K562 (cell line): ENCODE measurements around the gene DSG3.

ENCODE experiments used
- ARNT ChIP-seq, 2 experiments: fragments of 450-650 bp; IDR thresholded peaks; 2 replicates each; pipeline ENCODE4 v1.6.1; 2016; ENCODE audit warnings: mild to moderate bottlenecking in 1 of 2
- CREB1 ChIP-seq, 2 experiments: sonication (generic) in 1 of 2; formaldehyde crosslinking in 1 of 2; IDR thresholded peaks; 2 replicates each; pipeline versions ENCODE4 v1.6.1 to v1.8.0; 2012 to 2022; ENCODE audit warnings: inconsistent platforms in 1 of 2, mild to moderate bottlenecking in 1 of 2, missing genetic modification reagents in 1 of 2, moderate library complexity in 1 of 2
- EZH2 ChIP-seq: IDR thresholded peaks from 2 replicates; pipeline ENCODE4 v1.6.1; 2012; ENCODE audit warnings: low read depth, mild to moderate bottlenecking, inconsistent platforms, low read length, borderline replicate concordance
- FUS ChIP-seq: fragments of 200-400 bp; formaldehyde crosslinking; optimal IDR thresholded peaks from 2 replicates; pipeline ENCODE3; 2017; ENCODE audit warnings: low read depth, low read length
- MYC ChIP-seq, 2 experiments: fragments of 250-450 bp in 1 of 2; sonication (Bioruptor Pico) in 1 of 2; IDR thresholded peaks; 2 replicates each; pipeline versions ENCODE4 v1.5.1 to v1.6.1; 2012 to 2021; ENCODE audit warnings: low read depth in 2 of 2, borderline replicate concordance in 1 of 2, improper control_type of control experiment in 1 of 2, low read length in 1 of 2, mild to moderate bottlenecking in 1 of 2, moderate library complexity in 1 of 2
- NR2C2 ChIP-seq, 2 experiments: fragments of 200-800 bp in 1 of 2; sonication (Bioruptor generic) in 1 of 2; sonication (generic) in 1 of 2; formaldehyde crosslinking in 1 of 2; IDR thresholded peaks; 2 replicates each; pipeline versions ENCODE4 v1.6.1 to v1.8.0; 2016 to 2022; ENCODE audit warnings: mild to moderate bottlenecking in 1 of 2, missing compliant biosample characterization in 1 of 2, missing genetic modification characterization in 1 of 2, missing genetic modification reagents in 1 of 2
- POLR2G ChIP-seq: fragments of 200-400 bp; formaldehyde crosslinking; IDR thresholded peaks from 2 replicates; pipeline ENCODE4 v1.6.1; 2017; ENCODE audit warnings: low read depth, mild to moderate bottlenecking, antibody characterized with exemption, low read length, moderate library complexity
- SMC3 ChIP-seq: conservative IDR thresholded peaks from 2 replicates; pipeline ENCODE4 v1.6.1; 2011; ENCODE audit warnings: low read depth, low read length, improper control_type of control experiment; ENCODE audit not compliant: insufficient read depth
- SRF ChIP-seq, 2 experiments: fragments of 250-450, 450-650 bp in 1 of 2; sonication (Bioruptor Pico) in 1 of 2; sonication (generic) in 1 of 2; formaldehyde crosslinking; IDR thresholded peaks; 2 replicates each; pipeline versions ENCODE4 v1.5.0 to v1.5.1; 2020 to 2022; ENCODE audit warnings: mild to moderate bottlenecking in 1 of 2, missing genetic modification reagents in 1 of 2
- ZKSCAN1 ChIP-seq: fragments of 150-350 bp; IDR thresholded peaks from 2 replicates; pipeline ENCODE4 v1.6.1; 2016; ENCODE audit warnings: low read depth, low read length
- ZNF239 ChIP-seq: fragments of 250-450 bp; sonication (Bioruptor Pico); IDR thresholded peaks from 2 replicates; pipeline ENCODE4 v1.4.0; 2020; ENCODE audit warnings: mild to moderate bottlenecking
- TF ChIP-seq, protein P1 (sequence below): fragments of 150-350 bp; IDR thresholded peaks from 2 replicates; pipeline ENCODE4 v1.6.1; 2014; ENCODE audit warnings: low read depth, mild to moderate bottlenecking, low read length, borderline replicate concordance
- TF ChIP-seq, protein P2 (sequence below), 2 experiments: fragments of 450-650 bp in 1 of 2; sonication (generic) in 1 of 2; formaldehyde crosslinking; conservative IDR thresholded peaks; 2 replicates each; pipeline versions ENCODE4 v1.4.0 to v1.8.1; 2020 to 2022; ENCODE audit warnings: mild to moderate bottlenecking in 1 of 2, missing genetic modification reagents in 1 of 2
- TF ChIP-seq, protein P3 (sequence below), 3 experiments: IDR thresholded peaks in 2 of 3; conservative IDR thresholded peaks in 1 of 3; 2 replicates each; pipeline ENCODE4 v1.5.1; 2011 to 2012; ENCODE audit warnings: low read length in 3 of 3, mild to moderate bottlenecking in 3 of 3, control low read depth in 2 of 3, improper control_type of control experiment in 1 of 3, inconsistent platforms in 1 of 3, low read depth in 1 of 3, mixed read lengths in 1 of 3, moderate library complexity in 1 of 3; ENCODE audit not compliant: insufficient read depth in 2 of 3

DNA sequence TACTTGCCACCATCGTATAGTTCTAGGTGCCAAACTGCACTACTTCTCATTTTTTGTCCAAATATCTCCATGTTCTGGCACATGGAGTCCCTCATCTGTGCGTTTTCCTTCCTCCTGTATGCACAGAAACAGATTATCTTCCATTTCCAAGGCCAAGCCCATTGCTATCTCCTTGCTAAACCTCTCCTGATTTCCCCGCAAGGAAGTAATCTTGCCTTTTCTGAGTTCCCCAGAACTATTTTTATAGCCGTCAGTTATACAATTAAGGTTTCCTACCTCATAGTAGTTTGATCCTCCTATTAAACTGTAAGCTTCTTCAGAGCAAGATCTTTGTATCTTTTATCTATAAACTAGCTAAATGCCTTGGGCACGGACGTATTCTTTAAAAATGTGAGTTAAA is 57.6 kb downstream of the DSG3 start:
- TF ChIP-seq, protein P1, sequence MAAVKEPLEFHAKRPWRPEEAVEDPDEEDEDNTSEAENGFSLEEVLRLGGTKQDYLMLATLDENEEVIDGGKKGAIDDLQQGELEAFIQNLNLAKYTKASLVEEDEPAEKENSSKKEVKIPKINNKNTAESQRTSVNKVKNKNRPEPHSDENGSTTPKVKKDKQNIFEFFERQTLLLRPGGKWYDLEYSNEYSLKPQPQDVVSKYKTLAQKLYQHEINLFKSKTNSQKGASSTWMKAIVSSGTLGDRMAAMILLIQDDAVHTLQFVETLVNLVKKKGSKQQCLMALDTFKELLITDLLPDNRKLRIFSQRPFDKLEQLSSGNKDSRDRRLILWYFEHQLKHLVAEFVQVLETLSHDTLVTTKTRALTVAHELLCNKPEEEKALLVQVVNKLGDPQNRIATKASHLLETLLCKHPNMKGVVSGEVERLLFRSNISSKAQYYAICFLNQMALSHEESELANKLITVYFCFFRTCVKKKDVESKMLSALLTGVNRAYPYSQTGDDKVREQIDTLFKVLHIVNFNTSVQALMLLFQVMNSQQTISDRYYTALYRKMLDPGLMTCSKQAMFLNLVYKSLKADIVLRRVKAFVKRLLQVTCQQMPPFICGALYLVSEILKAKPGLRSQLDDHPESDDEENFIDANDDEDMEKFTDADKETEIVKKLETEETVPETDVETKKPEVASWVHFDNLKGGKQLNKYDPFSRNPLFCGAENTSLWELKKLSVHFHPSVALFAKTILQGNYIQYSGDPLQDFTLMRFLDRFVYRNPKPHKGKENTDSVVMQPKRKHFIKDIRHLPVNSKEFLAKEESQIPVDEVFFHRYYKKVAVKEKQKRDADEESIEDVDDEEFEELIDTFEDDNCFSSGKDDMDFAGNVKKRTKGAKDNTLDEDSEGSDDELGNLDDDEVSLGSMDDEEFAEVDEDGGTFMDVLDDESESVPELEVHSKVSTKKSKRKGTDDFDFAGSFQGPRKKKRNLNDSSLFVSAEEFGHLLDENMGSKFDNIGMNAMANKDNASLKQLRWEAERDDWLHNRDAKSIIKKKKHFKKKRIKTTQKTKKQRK, result no peak
- TF ChIP-seq, protein P2, sequence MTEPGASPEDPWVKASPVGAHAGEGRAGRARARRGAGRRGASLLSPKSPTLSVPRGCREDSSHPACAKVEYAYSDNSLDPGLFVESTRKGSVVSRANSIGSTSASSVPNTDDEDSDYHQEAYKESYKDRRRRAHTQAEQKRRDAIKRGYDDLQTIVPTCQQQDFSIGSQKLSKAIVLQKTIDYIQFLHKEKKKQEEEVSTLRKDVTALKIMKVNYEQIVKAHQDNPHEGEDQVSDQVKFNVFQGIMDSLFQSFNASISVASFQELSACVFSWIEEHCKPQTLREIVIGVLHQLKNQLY (CRISPR knock-in tag; conservative IDR thresholded peaks at IDR 0.05), result no peak
- TF ChIP-seq EZH2 (no peak), CREB1 (IDR thresholded peaks at IDR 0.05) (no peak), CREB1 (CRISPR knock-in tag; IDR thresholded peaks at IDR 0.05) (no peak), FUS (no peak), POLR2G (no peak), NR2C2 (CRISPR knock-in tag; IDR thresholded peaks at IDR 0.05) (no peak), NR2C2 (tag; IDR thresholded peaks at IDR 0.05) (no peak), ZNF239 (CRISPR knock-in tag) (no peak), ARNT (IDR thresholded peaks at IDR 0.05) (no peak), MYC (IDR thresholded peaks at IDR 0.05; ENCODE audit: low read depth, low read length) (no peak), MYC (CRISPR knock-in tag; IDR thresholded peaks at IDR 0.05; ENCODE audit: borderline replicate concordance, low read depth) (no peak), SMC3 (no peak), SRF (CRISPR knock-in tag; IDR thresholded peaks at IDR 0.05) (no peak), ZKSCAN1 (no peak)
- TF ChIP-seq, protein P3, sequence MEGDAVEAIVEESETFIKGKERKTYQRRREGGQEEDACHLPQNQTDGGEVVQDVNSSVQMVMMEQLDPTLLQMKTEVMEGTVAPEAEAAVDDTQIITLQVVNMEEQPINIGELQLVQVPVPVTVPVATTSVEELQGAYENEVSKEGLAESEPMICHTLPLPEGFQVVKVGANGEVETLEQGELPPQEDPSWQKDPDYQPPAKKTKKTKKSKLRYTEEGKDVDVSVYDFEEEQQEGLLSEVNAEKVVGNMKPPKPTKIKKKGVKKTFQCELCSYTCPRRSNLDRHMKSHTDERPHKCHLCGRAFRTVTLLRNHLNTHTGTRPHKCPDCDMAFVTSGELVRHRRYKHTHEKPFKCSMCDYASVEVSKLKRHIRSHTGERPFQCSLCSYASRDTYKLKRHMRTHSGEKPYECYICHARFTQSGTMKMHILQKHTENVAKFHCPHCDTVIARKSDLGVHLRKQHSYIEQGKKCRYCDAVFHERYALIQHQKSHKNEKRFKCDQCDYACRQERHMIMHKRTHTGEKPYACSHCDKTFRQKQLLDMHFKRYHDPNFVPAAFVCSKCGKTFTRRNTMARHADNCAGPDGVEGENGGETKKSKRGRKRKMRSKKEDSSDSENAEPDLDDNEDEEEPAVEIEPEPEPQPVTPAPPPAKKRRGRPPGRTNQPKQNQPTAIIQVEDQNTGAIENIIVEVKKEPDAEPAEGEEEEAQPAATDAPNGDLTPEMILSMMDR (IDR thresholded peaks at IDR 0.05 in 2 of 3, conservative IDR thresholded peaks at IDR 0.05 in 1 of 3; ENCODE audit: insufficient read depth in 2 of 3, low read depth in 1 of 3, low read length in 3 of 3), result no peak
